ENCODE data around the gene ANXA3. TPM values are rescaled to one million over a fixed set of nuclear protein-coding genes. Genes with fewer than 3 reads are reported as not detected.

Gene ANXA3
- total and polyA plus RNA-seq, 2 donors from 2014 or later: 33.7 to 79.9 TPM

GRCh38 chr4:78627966-78628678 is 76.6 kb downstream of the ANXA3 start:
- no peak for TF ChIP-seq CTCF (IDR thresholded peaks at IDR 0.05; ENCODE audit: borderline replicate concordance, extremely low read depth, insufficient read depth)
- H3K27me3 ChIP-seq (ENCODE audit: control insufficient read depth, insufficient read depth, low read length): no peaks in the 10 kb centered on the region
- FAIRE-seq (no peak), DNase-seq (no peak)
- intact Hi-C loops (cut with DNase I): no loop called here
- no peaks in the 10 kb centered on the region for H3K9me3 ChIP-seq (ENCODE audit: control insufficient read depth in 2 of 3, insufficient read depth in 1 of 3, low read length in 3 of 3)
- H3K4me1 ChIP-seq (ENCODE audit: control insufficient read depth in 2 of 3, insufficient read depth in 2 of 3, low read depth in 1 of 3, low read length in 3 of 3): peaks cover 0 to 14% (median 4%) of the 10 kb centered on the region in 3 donors
- no peaks in the 10 kb centered on the region for H3K36me3 ChIP-seq (ENCODE audit: control insufficient read depth in 2 of 3, insufficient read depth in 3 of 3, low read length in 3 of 3)
- peak overlapping the region; percentile 60 to 66 for H3K27ac ChIP-seq (ENCODE audit: low read depth in 2 of 2, low read length in 2 of 2)
- no peak overlapping the region for H3K9ac ChIP-seq (ENCODE audit: low read length in 3 of 3)
- H3K4me3 ChIP-seq (ENCODE audit: low read length in 3 of 3): no peak overlapping the region

DNA sequence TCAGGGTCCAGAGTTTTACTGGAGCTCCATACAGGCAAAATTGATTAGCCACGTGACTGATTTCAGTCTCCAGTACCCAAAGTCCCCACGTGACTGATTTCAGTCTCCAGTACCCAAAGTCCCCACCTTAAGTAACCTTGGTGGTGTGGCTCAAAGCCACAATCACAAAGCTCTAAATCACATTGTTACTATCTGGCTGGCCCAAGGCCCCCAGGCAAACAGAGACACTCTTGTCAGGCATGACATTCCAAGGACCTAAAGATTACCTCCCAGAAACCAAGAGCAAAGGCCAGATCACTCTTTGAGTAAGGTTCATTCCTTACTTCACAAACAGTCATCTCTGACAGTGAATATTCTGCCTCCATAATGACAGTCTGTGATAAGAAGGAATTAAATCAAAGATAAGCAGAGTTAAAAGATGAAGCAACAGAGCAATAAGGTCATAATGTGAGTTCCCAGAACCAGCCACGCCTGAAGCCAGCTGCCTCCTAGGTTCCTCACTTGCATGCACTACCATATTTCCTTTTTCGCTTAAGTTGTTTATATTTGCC is 78.5 kb downstream of the ANXA3 start:
- no peak for FAIRE-seq
- Histone ChIP-seq H3K36me3 (ENCODE audit: control insufficient read depth in 2 of 3, insufficient read depth in 3 of 3, low read length in 3 of 3) (no peaks in the 10 kb centered on the region), H3K9ac (ENCODE audit: low read length in 3 of 3) (no peak overlapping the region), H3K9me3 (ENCODE audit: control insufficient read depth in 2 of 3, insufficient read depth in 1 of 3, low read length in 3 of 3) (no peaks in the 10 kb centered on the region), H3K27me3 (ENCODE audit: control insufficient read depth, insufficient read depth, low read length) (no peaks in the 10 kb centered on the region), H3K4me3 (ENCODE audit: low read length in 3 of 3) (no peak overlapping the region), H3K27ac (ENCODE audit: low read depth in 2 of 2, low read length in 2 of 2) (peak overlapping the region in 1 of 2 donors; percentile 35), H3K4me1 (ENCODE audit: control insufficient read depth in 2 of 3, insufficient read depth in 2 of 3, low read depth in 1 of 3, low read length in 3 of 3) (peaks cover 0 to 14% (median 4%) of the 10 kb centered on the region in 3 donors)
- intact Hi-C loops (cut with DNase I): no loop called here
- DNase-seq: no peak
- no peak for TF ChIP-seq CTCF (IDR thresholded peaks at IDR 0.05; ENCODE audit: borderline replicate concordance, extremely low read depth, insufficient read depth)

- H3K36me3 ChIP-seq (ENCODE audit: control insufficient read depth in 2 of 3, insufficient read depth in 3 of 3, low read length in 3 of 3): no peaks in the 10 kb centered on the region
- FAIRE-seq: no peak
- no peak overlapping the region for H3K4me3 ChIP-seq (ENCODE audit: low read length in 3 of 3)
- H3K9me3 ChIP-seq (ENCODE audit: control insufficient read depth in 2 of 3, insufficient read depth in 1 of 3, low read length in 3 of 3): no peaks in the 10 kb centered on the region
- peak overlapping the region in 1 of 2 donors; percentile 35 for H3K27ac ChIP-seq (ENCODE audit: low read depth in 2 of 2, low read length in 2 of 2)
- intact Hi-C loops (cut with DNase I): no loop called here
- DNase-seq: no peak
- TF ChIP-seq CTCF (IDR thresholded peaks at IDR 0.05; ENCODE audit: borderline replicate concordance, extremely low read depth, insufficient read depth): no peak
- H3K4me1 ChIP-seq (ENCODE audit: control insufficient read depth in 2 of 3, insufficient read depth in 2 of 3, low read depth in 1 of 3, low read length in 3 of 3): peaks cover 0 to 14% (median 4%) of the 10 kb centered on the region in 3 donors
- H3K9ac ChIP-seq (ENCODE audit: low read length in 3 of 3): no peak overlapping the region
- H3K27me3 ChIP-seq (ENCODE audit: control insufficient read depth, insufficient read depth, low read length): no peaks in the 10 kb centered on the region
These were observed 79.0 kb downstream of the ANXA3 start for GRCh38 chr4:78630615-78631014.

Measured in kidney (tissue), 14 donors.